Gastrocnemius medialis (tissue), 4 donors: ENCODE results near the gene ZNF778. TPM values are rescaled to one million over a fixed set of nuclear protein-coding genes. Genes with fewer than 3 reads are reported as not detected.

Source experiments
- ATAC-seq, 2 donors: fragments of 150-250 bp; one replicate each; pipeline ENCODE4 v1.9.1; 2016
- DNase-seq, 2 donors: peaks; one replicate each; pipeline ENCODE4 v3.0.0-alpha.2; 2019
- H3K27ac ChIP-seq, 4 donors: fragments of 200-600 bp; sonication (generic); 1 replicate in 1 of 4; 2 replicates in 3 of 4; pipeline ENCODE4 v1.5.1; 2016 to 2018; ENCODE audit warnings: mild to moderate bottlenecking in 2 of 4, moderate library complexity in 1 of 4
- H3K27me3 ChIP-seq, 3 donors: fragments of 200-600 bp; sonication (generic) in 2 of 3; 1 replicate in 1 of 3; 2 replicates in 2 of 3; pipeline versions ENCODE4 v1.5.1 to v1.6.0; 2016 to 2019; ENCODE audit warnings: mild to moderate bottlenecking in 1 of 3, moderate library complexity in 1 of 3
- H3K36me3 ChIP-seq, 2 donors: fragments of 200-600 bp; sonication (generic) in 1 of 2; one replicate each; pipeline ENCODE4 v1.5.1; 2017 to 2018
- H3K4me1 ChIP-seq, 2 donors: fragments of 200-600 bp; sonication (generic) in 1 of 2; one replicate each; pipeline ENCODE4 v1.5.1; 2016 to 2017; ENCODE audit warnings: mild to moderate bottlenecking in 2 of 2
- H3K4me3 ChIP-seq, 4 donors: fragments of 200-600 bp; sonication (generic) in 3 of 4; 1 replicate in 1 of 4; 2 replicates in 3 of 4; pipeline ENCODE4 v1.5.1; 2016 to 2019; ENCODE audit warnings: mild to moderate bottlenecking in 2 of 4
- H3K9me3 ChIP-seq, 3 donors: fragments of 200-600 bp; sonication (generic) in 2 of 3; 1 replicate in 1 of 3; 2 replicates in 2 of 3; pipeline ENCODE4 v1.5.1; 2016 to 2019
- POLR2A ChIP-seq, 2 donors: fragments of 450-650 bp; IDR thresholded peaks; one replicate each; pipeline ENCODE4 v1.6.1; 2017; ENCODE audit warnings: antibody characterized with exemption in 2 of 2, mild to moderate bottlenecking in 2 of 2, moderate library complexity in 2 of 2
- in situ Hi-C, 4 donors: fragments of 200-750 bp; cut with MboI; loops; one replicate each; pipeline versions ENCODE4 v1.15.0 to v1.8.0; 2017; ENCODE audit warnings: low sequenced_read_pairs in 4 of 4
- intact Hi-C: fragments of 100-400 bp; cut with DNase I; formaldehyde crosslinking; loops from one replicate; pipeline ENCODE4 v1.15.1; 2023; ENCODE audit warnings: low total_unique reads
- total RNA-seq, 4 donors: library from RNA; depleted of rRNA; stranded (reverse); fragments of >200 nt; gene quantifications; one replicate each; pipeline versions ENCODE4 v1.1.0 to v1.2.3, GENCODE V29; 2016
- TF ChIP-seq, protein P1 (sequence below), 5 experiments: fragments of 450-650 bp in 3 of 5; fragments of 200-600 bp in 2 of 5; sonication (generic) in 2 of 5; IDR thresholded peaks in 4 of 5; conservative IDR thresholded peaks in 1 of 5; 1 replicate in 4 of 5; 2 replicates in 1 of 5; pipeline ENCODE4 v1.5.1; 2016 to 2019; ENCODE audit warnings: antibody characterized with exemption in 5 of 5, mild to moderate bottlenecking in 3 of 5, moderate library complexity in 3 of 5

Gene ZNF778
- total RNA-seq, 4 donors from 2014 or later: 10.7 to 21.3 (median 17.9) TPM

GRCh38 chr16:89281189-89281577 is 63.7 kb downstream of the ZNF778 start:
- Histone ChIP-seq H3K4me3 (no peak overlapping the region), H3K27ac (no peak overlapping the region), H3K36me3 (peaks cover 0 to 65% of the 10 kb centered on the region in 2 donors), H3K4me1 (no peaks in the 10 kb centered on the region), H3K27me3 (no peaks in the 10 kb centered on the region), H3K9me3 (no peaks in the 10 kb centered on the region)
- intact Hi-C loops (no loop called here), in situ Hi-C loops (no loop called here)
- TF ChIP-seq POLR2A (IDR thresholded peaks at IDR 0.05): no peak
- TF ChIP-seq, protein P1, sequence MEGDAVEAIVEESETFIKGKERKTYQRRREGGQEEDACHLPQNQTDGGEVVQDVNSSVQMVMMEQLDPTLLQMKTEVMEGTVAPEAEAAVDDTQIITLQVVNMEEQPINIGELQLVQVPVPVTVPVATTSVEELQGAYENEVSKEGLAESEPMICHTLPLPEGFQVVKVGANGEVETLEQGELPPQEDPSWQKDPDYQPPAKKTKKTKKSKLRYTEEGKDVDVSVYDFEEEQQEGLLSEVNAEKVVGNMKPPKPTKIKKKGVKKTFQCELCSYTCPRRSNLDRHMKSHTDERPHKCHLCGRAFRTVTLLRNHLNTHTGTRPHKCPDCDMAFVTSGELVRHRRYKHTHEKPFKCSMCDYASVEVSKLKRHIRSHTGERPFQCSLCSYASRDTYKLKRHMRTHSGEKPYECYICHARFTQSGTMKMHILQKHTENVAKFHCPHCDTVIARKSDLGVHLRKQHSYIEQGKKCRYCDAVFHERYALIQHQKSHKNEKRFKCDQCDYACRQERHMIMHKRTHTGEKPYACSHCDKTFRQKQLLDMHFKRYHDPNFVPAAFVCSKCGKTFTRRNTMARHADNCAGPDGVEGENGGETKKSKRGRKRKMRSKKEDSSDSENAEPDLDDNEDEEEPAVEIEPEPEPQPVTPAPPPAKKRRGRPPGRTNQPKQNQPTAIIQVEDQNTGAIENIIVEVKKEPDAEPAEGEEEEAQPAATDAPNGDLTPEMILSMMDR (IDR thresholded peaks at IDR 0.05 in 4 of 5, conservative IDR thresholded peaks at IDR 0.05 in 1 of 5): no peak
- ATAC-seq (no peak), DNase-seq (no peak)

GRCh38 chr16:89281829-89282228 is 64.3 kb downstream of the ZNF778 start:
- DNase-seq (no peak), ATAC-seq (no peak)
- H3K4me1 ChIP-seq: no peaks in the 10 kb centered on the region
- H3K27me3 ChIP-seq: no peaks in the 10 kb centered on the region
- intact Hi-C loops (no loop called here), in situ Hi-C loops (no loop called here)
- peaks cover 0 to 72% of the 10 kb centered on the region in 2 donors for H3K36me3 ChIP-seq
- H3K9me3 ChIP-seq: no peaks in the 10 kb centered on the region
- no peak overlapping the region for H3K4me3 ChIP-seq
- no peak overlapping the region for H3K27ac ChIP-seq
- TF ChIP-seq, protein P1 (IDR thresholded peaks at IDR 0.05 in 4 of 5, conservative IDR thresholded peaks at IDR 0.05 in 1 of 5): no peak
- TF ChIP-seq POLR2A (IDR thresholded peaks at IDR 0.05): no peak

GRCh38 chr16:89282523-89282922 is 65.0 kb downstream of the ZNF778 start:
- Histone ChIP-seq H3K9me3 (no peaks in the 10 kb centered on the region), H3K27me3 (no peaks in the 10 kb centered on the region), H3K4me3 (no peak overlapping the region), H3K27ac (no peak overlapping the region), H3K4me1 (no peaks in the 10 kb centered on the region), H3K36me3 (peaks cover 0 to 74% of the 10 kb centered on the region in 2 donors)
- TF ChIP-seq POLR2A (IDR thresholded peaks at IDR 0.05): no peak
- TF ChIP-seq, protein P1 (IDR thresholded peaks at IDR 0.05 in 4 of 5, conservative IDR thresholded peaks at IDR 0.05 in 1 of 5): no peak
- ATAC-seq: no peak
- no peak for DNase-seq
- in situ Hi-C loops (no loop called here), intact Hi-C loops (no loop called here)

DNA sequence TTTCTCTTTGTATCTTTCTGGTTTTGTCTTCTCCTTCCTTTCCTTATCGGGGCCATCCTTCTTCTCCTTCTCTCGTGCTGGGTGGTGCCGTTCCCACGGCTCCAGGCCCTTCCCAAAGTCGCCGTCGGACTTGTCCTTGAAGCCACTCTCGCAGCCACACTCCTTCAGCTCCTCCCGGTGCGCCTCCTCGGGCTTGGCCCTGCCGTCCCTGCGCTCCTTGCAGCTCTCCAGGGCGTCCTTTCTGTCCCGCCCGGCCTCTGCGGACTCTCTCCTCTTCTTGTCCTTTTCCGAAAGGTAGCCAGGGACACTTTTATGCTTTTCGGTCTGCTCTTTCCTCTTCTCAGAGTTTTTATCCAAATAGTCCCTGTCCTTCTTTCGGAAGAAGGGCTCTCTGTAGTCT is 65.9 kb downstream of the ZNF778 start:
- intact Hi-C loops: no loop called here
- in situ Hi-C loops: no loop called here
- no peak for DNase-seq

More for the DNA sequence above, 65.9 kb downstream of the ZNF778 start:
- Histone ChIP-seq H3K27me3 (no peaks in the 10 kb centered on the region), H3K4me1 (no peaks in the 10 kb centered on the region), H3K27ac (no peak overlapping the region), H3K9me3 (no peaks in the 10 kb centered on the region), H3K4me3 (no peak overlapping the region), H3K36me3 (peaks cover 0 to 75% of the 10 kb centered on the region in 2 donors)
- ATAC-seq: no peak
- TF ChIP-seq POLR2A (IDR thresholded peaks at IDR 0.05): no peak
- TF ChIP-seq, protein P1 (IDR thresholded peaks at IDR 0.05 in 4 of 5, conservative IDR thresholded peaks at IDR 0.05 in 1 of 5): no peak
